A549 (cell line): Measurements from ENCODE around the gene PSMD9. TPM values are rescaled to one million over a fixed set of nuclear protein-coding genes. Genes with fewer than 3 reads are reported as not detected.
"Not testable (repeated sequence)": the region's sequence is repeated elsewhere in the genome, so short reads cannot be mapped to it uniquely, and the experiment has no call there.

Experiments
- ATAC-seq, 2 experiments: fragments of 200-7000 bp in 1 of 2; fragments of >200 bp in 1 of 2; cut with Nextera tagmentation in 1 of 2; cut with Tn5 transposase in 1 of 2; 3 replicates each; pipeline versions ENCODE4 v1.8.0 to v1.9.1; 2018 to 2020; ENCODE audit warnings: mild to moderate bottlenecking in 1 of 2, moderate library complexity in 1 of 2
- CTCF ChIA-PET: fragments of 300-600 bp; sonication (Branson Sonifier 250); formaldehyde crosslinking; extraction: SDS; loops from one replicate; lab custom pipeline; 2021; ENCODE audit warnings: antibody characterized with exemption, inconsistent platforms; lab: Yijun Ruan, JAX
- POLR2A ChIA-PET: fragments of 350-600 bp; formaldehyde crosslinking; extraction: SDS; loops from one replicate; lab custom pipeline; 2021; ENCODE audit warnings: antibody characterized with exemption, inconsistent platforms; lab: Yijun Ruan, JAX
- DNase-seq, 2 experiments: peaks; one replicate each; pipeline versions ENCODE4 v3.0.0 to v3.0.0-alpha.2; 2011 to 2016; ENCODE audit warnings: low read depth in 1 of 2, low spot score in 1 of 2
- FAIRE-seq: peaks from 2 replicates; lab custom pipeline; 2011; peaks lifted over from hg19 to GRCh38; lab: Jason Lieb, UNC
- H3K27ac ChIP-seq, 2 experiments: fragments of >200 bp; sonication (Bioruptor Twin); formaldehyde crosslinking; 3 replicates each; pipeline ENCODE4 v1.5.1; 2016 to 2017
- H3K4me1 ChIP-seq: fragments of >200 bp; sonication (Bioruptor Twin); formaldehyde crosslinking; 3 replicates; pipeline ENCODE4 v1.6.1; 2016
- H3K4me2 ChIP-seq: fragments of >200 bp; sonication (Bioruptor Twin); formaldehyde crosslinking; 3 replicates; pipeline ENCODE4 v1.6.1; 2016
- H3K4me3 ChIP-seq: fragments of >200 bp; sonication (Bioruptor Twin); formaldehyde crosslinking; 3 replicates; pipeline ENCODE4 v1.5.1; 2016
- H3K9me3 ChIP-seq: fragments of >200 bp; sonication (Bioruptor Twin); formaldehyde crosslinking; 3 replicates; pipeline ENCODE4 v1.6.1; 2016
- CEBPB ChIP-seq, 2 experiments: fragments of >200 bp in 1 of 2; sonication (Bioruptor Twin) in 1 of 2; formaldehyde crosslinking in 1 of 2; IDR thresholded peaks; 2 replicates each; pipeline ENCODE4 v1.6.1; 2012 to 2016
- CHD4 ChIP-seq: fragments of 200-600 bp; sonication (generic); IDR thresholded peaks from 2 replicates; pipeline ENCODE4 v1.6.1; 2016; ENCODE audit warnings: antibody characterized with exemption, mild to moderate bottlenecking, borderline replicate concordance
- FOSL2 ChIP-seq, 2 experiments: fragments of 450-650 bp in 1 of 2; fragments of >200 bp in 1 of 2; sonication (Bioruptor Twin) in 1 of 2; formaldehyde crosslinking; IDR thresholded peaks; 2 replicates each; pipeline versions ENCODE4 v1.5.0 to v1.6.1; 2016 to 2020; ENCODE audit warnings: mild to moderate bottlenecking in 1 of 2, moderate library complexity in 1 of 2
- FOXS1 ChIP-seq: fragments of 250-450 bp; sonication (Bioruptor Pico); IDR thresholded peaks from 2 replicates; pipeline ENCODE4 v1.5.0; 2020; ENCODE audit warnings: mild to moderate bottlenecking, moderate library complexity
- HOXB5 ChIP-seq: fragments of 250-450 bp; sonication (Bioruptor Pico); IDR thresholded peaks from 2 replicates; pipeline ENCODE4 v1.5.0; 2020; ENCODE audit warnings: mild to moderate bottlenecking, moderate library complexity
- JUNB ChIP-seq: fragments of >200 bp; sonication (Bioruptor Twin); formaldehyde crosslinking; IDR thresholded peaks from 2 replicates; pipeline ENCODE4 v1.6.1; 2016
- MAZ ChIP-seq: fragments of 150-350 bp; IDR thresholded peaks from 2 replicates; pipeline ENCODE4 v1.6.1; 2014; ENCODE audit warnings: antibody characterized with exemption, low read depth, low read length, borderline replicate concordance
- MYC ChIP-seq: IDR thresholded peaks from 2 replicates; pipeline ENCODE4 v1.6.1; 2012; ENCODE audit warnings: mild to moderate bottlenecking, inconsistent platforms, low read length, improper control_type of control experiment, borderline replicate concordance
- NFE2L2 ChIP-seq: fragments of 150-350 bp; conservative IDR thresholded peaks from 2 replicates; pipeline ENCODE4 v1.6.1; 2014; ENCODE audit warnings: low read length
- POLR2A ChIP-seq: IDR thresholded peaks from 2 replicates; pipeline ENCODE4 v1.6.1; 2012; ENCODE audit warnings: mild to moderate bottlenecking, low read length
- RCOR1 ChIP-seq: fragments of 150-350 bp; IDR thresholded peaks from 2 replicates; pipeline ENCODE4 v1.6.1; 2014; ENCODE audit warnings: antibody characterized with exemption, low read length, low read depth
- RNF2 ChIP-seq: fragments of 200-600 bp; sonication (generic); IDR thresholded peaks from 2 replicates; pipeline ENCODE4 v1.6.1; 2016; ENCODE audit warnings: low read depth, mild to moderate bottlenecking, antibody characterized with exemption, moderate library complexity, borderline replicate concordance
- TP53 ChIP-seq: fragments of 250-450 bp; sonication (Bioruptor Pico); IDR thresholded peaks from 2 replicates; pipeline ENCODE4 v1.5.0; 2021; ENCODE audit warnings: mild to moderate bottlenecking, moderate library complexity
- ZC3H11A ChIP-seq: fragments of 450-650 bp; IDR thresholded peaks from 2 replicates; pipeline ENCODE4 v1.6.1; 2014; ENCODE audit warnings: antibody characterized with exemption, mild to moderate bottlenecking
- ZFP36 ChIP-seq: fragments of 450-650 bp; IDR thresholded peaks from 2 replicates; pipeline ENCODE4 v1.6.1; 2014; ENCODE audit warnings: borderline replicate concordance; ENCODE audit not compliant: partially characterized antibody
- ZSCAN20 ChIP-seq: fragments of 250-450 bp; sonication (Bioruptor Pico); IDR thresholded peaks from 2 replicates; pipeline ENCODE4 v1.8.0; 2022; ENCODE audit warnings: mild to moderate bottlenecking, moderate library complexity
- WGBS: methylation state at CpG from one replicate; pipeline ENCODE4 v1.1.6; 2017; ENCODE audit errors: missing lambda C conversion rate; 5-methylcytosine and 5-hydroxymethylcytosine counted together
- polyA plus RNA-seq, 4 experiments: library from polyadenylated mRNA; depleted of rRNA in 3 of 4; stranded (reverse); fragments of >200 nt; fragmentation: RNase III in 1 of 4; extraction: RNeasy Plus Mini Kit Qiagen cat#74134 plus additional on column Dnase treatment in 1 of 4; gene quantifications; 2 replicates in 3 of 4; 3 replicates in 1 of 4; pipeline ENCODE4 v1.2.3, GENCODE V29; 2011 to 2017
- TF ChIP-seq, protein P1 (sequence below): IDR thresholded peaks from 2 replicates; pipeline ENCODE4 v1.6.1; 2012
- TF ChIP-seq, protein P2 (sequence below): IDR thresholded peaks from 2 replicates; pipeline ENCODE4 v1.6.1; 2012; ENCODE audit warnings: low read depth, borderline replicate concordance

The PSMD9 gene
- polyA plus RNA-seq, 2 of the 4 experiments (the other 2 are of a cell fraction) = 89.3 to 147 TPM

DNA sequence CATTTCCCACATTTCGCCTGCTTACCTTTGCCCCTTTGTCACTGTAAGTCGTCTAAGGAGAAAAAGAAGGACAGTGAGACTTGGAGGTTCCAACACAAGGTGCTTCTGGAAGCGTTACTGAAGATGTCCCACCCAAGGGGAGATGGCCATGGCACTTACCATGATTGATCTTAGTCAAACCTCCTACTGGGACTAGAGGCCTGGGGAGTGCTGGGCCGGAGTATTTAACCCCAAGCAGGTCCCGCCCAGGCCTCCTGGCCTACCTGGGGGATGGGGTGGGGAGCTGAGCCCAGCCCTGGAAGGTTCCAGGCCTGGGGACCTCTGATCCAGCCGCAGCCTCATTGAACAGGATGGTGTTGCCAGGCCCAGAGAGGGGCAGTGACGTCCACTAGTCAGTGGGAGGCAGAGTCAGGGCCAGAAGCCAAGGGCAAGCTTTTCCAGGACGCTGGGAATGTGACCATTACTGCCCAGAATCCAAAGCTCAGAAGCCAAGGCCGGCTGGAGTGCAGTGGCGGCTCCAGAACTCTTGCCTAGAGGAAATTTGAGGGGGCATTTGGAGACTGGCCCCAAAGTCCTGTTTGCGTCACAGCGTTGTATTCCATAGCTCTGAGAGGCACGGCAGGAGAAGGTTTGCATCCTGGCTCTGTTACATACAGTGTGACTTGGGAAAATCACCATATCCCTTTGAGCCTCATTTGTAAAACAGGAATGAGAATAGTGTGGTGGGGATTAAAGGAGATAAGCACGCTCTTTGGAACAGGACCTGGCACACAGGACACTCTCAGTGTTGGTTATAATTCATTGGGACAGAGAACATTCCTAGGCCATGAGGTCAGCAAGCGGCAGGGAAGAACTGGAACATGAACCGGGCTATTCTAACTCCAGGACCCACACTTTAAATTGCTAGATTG lies 29.7 kb upstream of the PSMD9 start, which contains the start of gene HPD:
Gene HPD (minus strand): TSS at position 198 of the 911 bp plus-strand sequence. CDS start 36 bp downstream, at position 162.
- WGBS = 67% methylated on average over 16 of the region's 16 CpGs
- DNase-seq (peak in 1 of 2 experiments; percentile 51), FAIRE-seq (no peak), ATAC-seq (peak; percentile 70 to 74)
- peak within 1 kb of the TSS; percentile 50 for H3K4me2 ChIP-seq
- peaks cover 20% of the 10 kb centered on the region for H3K4me1 ChIP-seq
- POLR2A ChIA-PET = no interaction called here
- H3K4me3 ChIP-seq = no peak within 1 kb of the TSS
- H3K27ac ChIP-seq = peak within 1 kb of the TSS; percentile 24 to 52; a peak in 4 of 6 replicates
- no peak for TF ChIP-seq MYC
- no peak for TF ChIP-seq FOSL2 (IDR thresholded peaks at IDR 0.05)
- peak; percentile 34 for TF ChIP-seq FOSL2 (CRISPR knock-in tag; IDR thresholded peaks at IDR 0.05)
- no peaks in the 10 kb centered on the region for H3K9me3 ChIP-seq
- CTCF ChIA-PET = interaction anchor here (1.8 kb wide), 1 partner anchor 65 kb away, joined by 5 read pairs; no protein-coding TSS in a partner anchor

DNA sequence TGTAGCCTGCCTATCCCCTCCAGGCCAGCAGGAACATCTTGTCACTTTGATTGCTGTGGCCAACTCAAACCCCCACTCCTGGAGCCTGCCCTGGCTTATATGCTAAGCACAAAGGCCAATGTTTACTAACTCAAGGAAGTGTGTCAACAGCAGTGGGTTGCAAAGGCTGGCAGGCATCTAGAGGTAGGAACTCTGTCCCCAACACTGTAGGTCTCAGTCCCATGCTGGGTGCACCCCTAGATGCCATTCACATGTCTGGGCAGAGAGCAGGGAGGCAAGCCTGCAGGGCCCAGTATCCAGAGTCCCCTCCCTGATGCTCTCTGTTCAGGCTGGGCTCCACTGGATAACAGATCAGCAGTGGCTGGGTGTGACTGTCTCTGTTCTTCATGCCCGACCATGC lies 28.3 kb upstream of the PSMD9 start:
- CTCF ChIA-PET = interaction anchor here (0.8 to 2.3 kb wide), 4 partner anchors 13 to 178 kb away, joined by 3 to 10 read pairs (median 4); partner anchors contain the start of genes PSMD9 and RHOF
- POLR2A ChIA-PET = no interaction called here
- Histone ChIP-seq H3K4me3 (no peak overlapping the region), H3K27ac (peak overlapping the region; percentile 14 to 29; a peak in 3 of 6 replicates), H3K9me3 (no peaks in the 10 kb centered on the region), H3K4me2 (no peak overlapping the region), H3K4me1 (peaks cover 20% of the 10 kb centered on the region)
- ATAC-seq (peak; percentile 17 to 37; a peak in 3 of 6 replicates), FAIRE-seq (no peak), DNase-seq (no peak)
- TF ChIP-seq RNF2 (no peak), HOXB5 (no peak), CHD4 (no peak), ZFP36 (no peak), FOXS1 (CRISPR knock-in tag) (no peak), NFE2L2 (no peak), TP53 (no peak), CEBPB (IDR thresholded peaks at IDR 0.05) (no peak), ZSCAN20 (no peak), RCOR1 (no peak)
- TF ChIP-seq, protein P1, sequence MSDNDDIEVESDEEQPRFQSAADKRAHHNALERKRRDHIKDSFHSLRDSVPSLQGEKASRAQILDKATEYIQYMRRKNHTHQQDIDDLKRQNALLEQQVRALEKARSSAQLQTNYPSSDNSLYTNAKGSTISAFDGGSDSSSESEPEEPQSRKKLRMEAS = no peak
- TF ChIP-seq, protein P2, sequence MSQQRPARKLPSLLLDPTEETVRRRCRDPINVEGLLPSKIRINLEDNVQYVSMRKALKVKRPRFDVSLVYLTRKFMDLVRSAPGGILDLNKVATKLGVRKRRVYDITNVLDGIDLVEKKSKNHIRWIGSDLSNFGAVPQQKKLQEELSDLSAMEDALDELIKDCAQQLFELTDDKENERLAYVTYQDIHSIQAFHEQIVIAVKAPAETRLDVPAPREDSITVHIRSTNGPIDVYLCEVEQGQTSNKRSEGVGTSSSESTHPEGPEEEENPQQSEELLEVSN = no peak
- WGBS = 77% methylated on average over 1 of the region's 1 CpG

DNA sequence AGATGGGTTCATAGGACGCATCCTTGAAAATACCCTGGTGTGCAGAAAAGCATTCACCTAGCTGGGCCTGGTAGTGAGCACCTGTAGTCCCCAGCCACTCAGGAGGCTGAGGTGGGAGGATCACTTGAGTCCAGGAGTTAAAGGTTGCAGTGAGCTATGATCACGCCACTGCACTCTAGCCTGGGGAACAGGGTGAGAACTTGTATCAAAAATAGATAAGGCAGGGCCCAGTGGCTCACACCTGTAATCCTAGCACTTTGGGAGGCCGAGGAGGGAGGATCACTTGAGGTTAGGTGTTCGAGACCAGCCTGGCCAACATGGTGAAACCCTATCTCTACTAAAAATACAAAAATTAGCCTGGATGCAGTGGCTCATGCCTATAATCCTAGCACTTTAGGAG lies 27.9 kb upstream of the PSMD9 start:
- POLR2A ChIA-PET, H3K9me3 ChIP-seq, H3K4me3 ChIP-seq, FAIRE-seq, H3K4me2 ChIP-seq, ATAC-seq, DNase-seq: not testable (repeated sequence)
- Histone ChIP-seq H3K27ac (peak overlapping the region in 1 of 2 experiments; percentile 29; a peak in 1 of 6 replicates), H3K4me1 (peaks cover 20% of the 10 kb centered on the region)
- CTCF ChIA-PET = interaction anchor here (0.8 to 2.3 kb wide), 4 partner anchors 13 to 178 kb away, joined by 3 to 10 read pairs (median 4); partner anchors contain the start of genes PSMD9 and RHOF
- WGBS = 95% methylated on average over 4 of the region's 4 CpGs

DNA sequence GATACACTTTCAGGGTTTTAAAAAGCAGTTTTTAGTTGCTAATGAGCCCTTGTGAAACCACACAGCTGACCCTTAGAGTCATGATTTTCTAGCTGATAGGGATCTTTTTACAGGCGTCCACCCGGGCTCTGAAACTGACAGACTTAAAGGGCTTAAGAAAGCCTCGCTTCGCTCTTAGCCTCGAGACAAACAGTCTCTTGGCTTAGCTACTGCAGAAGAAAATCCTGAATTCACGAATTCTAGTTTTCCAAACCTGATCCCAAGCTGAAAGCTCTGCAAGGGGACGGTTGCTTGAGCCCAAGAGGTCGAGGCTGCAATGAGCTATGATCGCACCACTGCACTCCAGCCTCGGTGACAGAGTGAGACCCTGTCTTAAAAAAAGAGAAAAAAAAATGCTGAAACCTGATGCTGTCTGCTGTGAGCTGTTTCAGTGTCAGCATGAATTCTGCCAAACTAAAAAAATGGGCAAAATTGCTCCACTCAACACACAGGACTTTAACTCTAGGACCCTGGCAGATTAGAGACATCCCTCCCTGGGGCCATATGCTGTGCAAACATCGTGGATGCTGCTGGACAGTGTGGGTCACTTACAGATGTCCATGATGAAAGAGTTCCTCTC lies 26.8 kb upstream of the PSMD9 start:
- no peak for TF ChIP-seq POLR2A
- TF ChIP-seq TP53 = no peak
- no peak for TF ChIP-seq ZC3H11A
- no peak for TF ChIP-seq JUNB
- no peak for TF ChIP-seq MAZ
- TF ChIP-seq, all 56 proteins: peak for 0
- H3K4me3 ChIP-seq = no peak overlapping the region
- WGBS = 62% methylated on average over 11 of the region's 11 CpGs
- DNase-seq (no peak), ATAC-seq (no peak), FAIRE-seq (no peak)
- peaks cover 20% of the 10 kb centered on the region for H3K4me1 ChIP-seq
- CTCF ChIA-PET = interaction anchor here (0.8 to 2.3 kb wide), 2 partner anchors 12 to 67 kb away, joined by 3 to 10 read pairs; partner anchors contain the start of gene RHOF
- no peaks in the 10 kb centered on the region for H3K9me3 ChIP-seq
- POLR2A ChIA-PET = no interaction called here
- no peak overlapping the region for H3K27ac ChIP-seq
- no peak overlapping the region for H3K4me2 ChIP-seq
